ENCODE results near the gene AFG3L2. TPM values are rescaled to one million over a fixed set of nuclear protein-coding genes. Genes with fewer than 3 reads are reported as not detected.

The AFG3L2 gene
- total and polyA plus RNA-seq, 9 of the 15 experiments (the other 6 are each of a cell fraction or from before 2014, with no cell fraction given), result 24.1 to 109 (median 84.0) TPM

DNA sequence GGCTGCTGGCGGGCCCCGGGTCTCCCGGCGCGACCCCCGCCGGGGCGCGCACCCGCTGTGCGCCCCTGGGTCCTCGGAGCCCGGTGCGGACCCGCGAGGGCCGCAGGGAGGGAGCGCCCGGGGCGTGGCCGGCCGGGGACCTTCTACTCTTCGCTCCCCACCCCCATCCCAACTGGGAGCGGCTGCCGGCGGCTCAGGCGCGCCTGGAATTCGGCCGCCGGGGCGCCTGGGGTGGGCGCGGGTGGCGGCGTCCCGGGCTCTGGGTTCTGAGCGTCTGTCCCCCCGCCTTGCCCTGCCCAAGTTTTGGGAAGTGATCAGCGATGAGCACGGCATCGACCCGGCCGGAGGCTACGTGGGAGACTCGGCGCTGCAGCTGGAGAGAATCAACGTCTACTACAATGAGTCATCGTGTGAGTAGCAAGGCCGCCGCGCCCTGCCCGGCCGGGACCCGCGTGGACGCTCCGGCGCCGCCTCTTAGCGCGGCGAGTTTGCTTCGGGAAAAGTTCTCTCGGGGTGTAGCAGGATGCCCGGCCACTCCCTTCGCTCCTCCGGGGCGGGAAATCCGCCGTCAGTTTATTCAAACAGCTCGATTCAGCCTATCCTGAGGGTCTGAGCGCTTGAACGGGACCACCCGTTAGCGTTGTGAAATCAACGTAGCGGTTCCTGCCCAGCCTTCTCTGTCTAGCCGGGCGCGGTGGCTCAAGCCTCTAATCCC, 68.5 kb downstream of the AFG3L2 start (continued):
- no peak for TF ChIP-seq ZNF561 (CRISPR knock-in tag; conservative IDR thresholded peaks at IDR 0.05)
- TF ChIP-seq ARNT (IDR thresholded peaks at IDR 0.05), result no peak
- 0 out of 2 replicates have a peak, but pooled peaks have one; percentile 9 for TF ChIP-seq AFF4 (CRISPR knock-in tag; IDR thresholded peaks at IDR 0.05)
- no peak for TF ChIP-seq ELF1 (tag; IDR thresholded peaks at IDR 0.05)
- 0 out of 2 replicates have a peak, but pooled peaks have one; percentile 29 for TF ChIP-seq HIVEP1 (CRISPR knock-in tag; IDR thresholded peaks at IDR 0.05)
- TF ChIP-seq ZBTB33 (CRISPR knock-in tag; IDR thresholded peaks at IDR 0.05), result peak; percentile 23; the same call in 1 of the 2 replicates
- TF ChIP-seq TAF15 (IDR thresholded peaks at IDR 0.05; ENCODE audit: low read depth, low read length), result no peak
- no peak for TF ChIP-seq SFPQ (IDR thresholded peaks at IDR 0.05; ENCODE audit: low read depth, low read length)
- no peak for TF ChIP-seq ZNF445 (CRISPR knock-in tag; IDR thresholded peaks at IDR 0.05; ENCODE audit: low read depth)
- no peak for TF ChIP-seq ZNF444 (CRISPR knock-in tag; IDR thresholded peaks at IDR 0.05)
- TF ChIP-seq POLR2G (IDR thresholded peaks at IDR 0.05; ENCODE audit: low read depth, low read length), result peak; percentile 78
- no peak for TF ChIP-seq ZZZ3 (IDR thresholded peaks at IDR 0.05)
- no peak for TF ChIP-seq ZNF347 (CRISPR knock-in tag; IDR thresholded peaks at IDR 0.05; ENCODE audit: low read depth)
- TF ChIP-seq ZNF232 (CRISPR knock-in tag; IDR thresholded peaks at IDR 0.05), result no peak
- peak in 1 of 2 experiments; percentile 73; a peak in 1 of 4 replicates for TF ChIP-seq SIN3A (IDR thresholded peaks at IDR 0.05; ENCODE audit: borderline replicate concordance in 2 of 2, control insufficient read depth in 1 of 2, low read depth in 2 of 2, low read length in 2 of 2)
- TF ChIP-seq MBD1 (CRISPR knock-in tag; IDR thresholded peaks at IDR 0.05), result no peak
